Measurements from ENCODE around the gene FAM83F.

The FAM83F gene

GRCh38 chr22:39994041-39994565 is 651 bp upstream of the FAM83F start:
- TF ChIP-seq, protein P1, sequence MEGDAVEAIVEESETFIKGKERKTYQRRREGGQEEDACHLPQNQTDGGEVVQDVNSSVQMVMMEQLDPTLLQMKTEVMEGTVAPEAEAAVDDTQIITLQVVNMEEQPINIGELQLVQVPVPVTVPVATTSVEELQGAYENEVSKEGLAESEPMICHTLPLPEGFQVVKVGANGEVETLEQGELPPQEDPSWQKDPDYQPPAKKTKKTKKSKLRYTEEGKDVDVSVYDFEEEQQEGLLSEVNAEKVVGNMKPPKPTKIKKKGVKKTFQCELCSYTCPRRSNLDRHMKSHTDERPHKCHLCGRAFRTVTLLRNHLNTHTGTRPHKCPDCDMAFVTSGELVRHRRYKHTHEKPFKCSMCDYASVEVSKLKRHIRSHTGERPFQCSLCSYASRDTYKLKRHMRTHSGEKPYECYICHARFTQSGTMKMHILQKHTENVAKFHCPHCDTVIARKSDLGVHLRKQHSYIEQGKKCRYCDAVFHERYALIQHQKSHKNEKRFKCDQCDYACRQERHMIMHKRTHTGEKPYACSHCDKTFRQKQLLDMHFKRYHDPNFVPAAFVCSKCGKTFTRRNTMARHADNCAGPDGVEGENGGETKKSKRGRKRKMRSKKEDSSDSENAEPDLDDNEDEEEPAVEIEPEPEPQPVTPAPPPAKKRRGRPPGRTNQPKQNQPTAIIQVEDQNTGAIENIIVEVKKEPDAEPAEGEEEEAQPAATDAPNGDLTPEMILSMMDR (IDR thresholded peaks at IDR 0.05; ENCODE audit: extremely low read depth, insufficient read depth, missing control alignments): no peak
- in situ Hi-C loops (cut with MboI; ENCODE audit: low pct_unique_long_range_greater_than_20kb, low sequenced_read_pairs, unreplicated experiment): no loop called here
- DNase-seq (ENCODE audit: low spot score): no peak

DNA sequence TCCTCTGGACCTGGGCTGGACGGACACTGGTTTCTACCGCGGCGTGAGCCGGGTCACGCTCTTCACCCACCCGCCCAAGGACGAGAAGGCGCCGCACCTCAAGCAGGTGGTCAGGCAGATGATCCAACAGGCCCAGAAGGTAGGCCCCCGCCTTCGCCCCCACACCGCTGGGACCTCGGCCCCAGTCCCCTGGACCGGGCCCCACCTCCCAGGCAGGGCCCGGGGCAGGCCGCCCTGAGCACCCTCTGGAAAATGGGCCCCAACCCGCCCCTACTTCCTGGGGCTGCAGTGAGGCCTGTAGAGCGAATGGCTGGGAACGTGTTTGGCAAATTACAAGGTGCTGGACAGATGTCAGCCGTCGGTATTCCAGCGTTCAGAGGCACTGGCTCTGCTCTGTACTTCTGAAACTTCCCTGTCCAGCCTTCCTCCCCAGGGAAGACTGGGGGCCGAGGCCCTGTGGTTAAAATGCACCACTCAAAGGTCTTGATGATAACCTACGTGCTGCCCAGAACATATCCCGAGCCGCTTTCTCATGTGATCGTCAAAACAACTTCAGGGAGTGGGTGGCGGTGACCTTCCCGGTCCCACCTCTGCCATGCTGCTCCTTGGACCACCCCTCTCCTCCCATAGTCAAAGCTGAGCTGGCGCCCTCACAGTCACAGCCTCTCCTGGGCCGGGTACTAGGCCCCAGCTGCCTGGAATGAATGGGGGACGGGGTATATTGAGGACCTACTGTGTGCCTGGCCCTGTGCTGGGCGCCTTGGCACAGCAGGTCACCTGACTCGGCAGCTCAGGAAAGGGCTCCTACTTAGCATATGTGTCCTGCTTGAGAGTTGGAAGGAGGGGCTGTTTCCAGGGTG is 869 bp downstream of the FAM83F start:
- TF ChIP-seq, protein P1 (IDR thresholded peaks at IDR 0.05; ENCODE audit: extremely low read depth, insufficient read depth, missing control alignments): no peak
- DNase-seq (ENCODE audit: low spot score): no peak
- in situ Hi-C loops (cut with MboI; ENCODE audit: low pct_unique_long_range_greater_than_20kb, low sequenced_read_pairs, unreplicated experiment): no loop called here

DNA sequence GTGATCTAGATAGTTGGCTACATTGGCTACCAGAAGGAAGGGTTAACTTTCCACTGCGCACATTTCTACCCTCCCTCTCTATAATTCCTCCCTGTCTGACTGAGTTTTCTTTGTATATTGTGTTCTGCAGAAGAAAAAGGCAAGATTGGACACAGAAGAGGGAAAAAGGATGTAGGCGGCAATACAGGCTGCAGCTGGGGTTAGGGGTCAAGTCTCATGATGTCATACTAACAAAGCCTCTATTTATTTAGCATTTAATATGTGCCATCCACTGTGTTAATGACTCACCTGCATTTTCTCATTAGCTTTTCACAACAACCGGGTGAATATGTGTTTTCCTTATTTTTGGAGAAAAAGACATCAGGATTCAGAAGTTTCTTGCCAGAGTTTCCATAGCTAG is 2.0 kb downstream of the FAM83F start:
- in situ Hi-C loops (cut with MboI; ENCODE audit: low pct_unique_long_range_greater_than_20kb, low sequenced_read_pairs, unreplicated experiment): no loop called here
- no peak for DNase-seq (ENCODE audit: low spot score)
- TF ChIP-seq, protein P1 (IDR thresholded peaks at IDR 0.05; ENCODE audit: extremely low read depth, insufficient read depth, missing control alignments): no peak

DNA sequence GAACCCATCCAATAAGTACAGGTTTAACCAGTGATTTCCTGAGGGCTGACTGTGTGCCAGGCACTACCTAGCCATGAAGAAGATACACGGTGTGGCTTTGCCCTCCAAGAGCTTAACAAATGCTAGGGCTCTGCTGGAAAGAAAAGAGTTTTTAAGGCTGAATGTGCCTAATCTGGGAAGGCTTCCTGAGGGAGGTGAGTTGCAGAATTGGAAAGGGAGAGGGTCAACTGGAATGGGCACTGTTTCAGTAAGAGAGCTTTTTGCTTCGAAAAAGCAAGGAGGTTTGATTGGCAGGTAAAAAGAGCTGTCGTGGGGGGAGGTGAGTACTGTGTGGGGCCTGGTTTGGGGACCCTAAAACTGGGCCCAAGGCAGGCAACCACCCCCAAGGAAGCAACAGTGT is 2.7 kb downstream of the FAM83F start:
- in situ Hi-C loops (cut with MboI; ENCODE audit: low pct_unique_long_range_greater_than_20kb, low sequenced_read_pairs, unreplicated experiment): no loop called here
- DNase-seq (ENCODE audit: low spot score): no peak
- TF ChIP-seq, protein P1 (IDR thresholded peaks at IDR 0.05; ENCODE audit: extremely low read depth, insufficient read depth, missing control alignments): no peak

- DNase-seq (ENCODE audit: low spot score): no peak
Measured at GRCh38 chr22:39997939-39998726, 3.4 kb downstream of the FAM83F start.

DNA sequence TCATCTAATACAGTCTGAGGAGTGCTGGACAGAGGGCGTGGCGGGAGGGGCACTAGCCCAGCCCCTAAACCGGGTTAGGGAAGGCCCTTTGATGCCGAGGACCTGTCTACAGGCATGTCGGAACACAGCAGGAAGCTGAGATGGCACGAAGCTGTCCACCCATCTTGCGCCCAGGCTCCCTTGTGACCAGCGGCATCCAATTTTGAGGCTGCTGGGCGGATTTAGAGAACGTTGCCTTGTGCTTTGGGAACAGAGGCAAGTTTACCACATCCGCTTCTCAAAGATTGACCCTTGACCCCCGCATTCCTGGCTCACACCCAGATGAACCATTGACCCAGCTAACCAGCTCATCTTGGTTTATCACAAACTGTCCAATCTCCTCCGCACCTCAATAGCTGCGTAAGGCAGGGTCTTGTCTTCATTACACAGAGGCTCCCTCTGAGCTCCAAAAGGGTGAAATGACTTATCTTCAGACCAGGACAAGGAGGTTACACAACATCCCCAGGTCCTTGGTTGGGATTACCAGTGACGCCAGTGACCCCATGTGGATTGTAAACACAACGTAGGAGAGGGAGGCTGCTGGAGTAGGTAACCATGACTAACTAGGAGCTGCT is 4.5 kb downstream of the FAM83F start:
- DNase-seq (ENCODE audit: low spot score): no peak
- in situ Hi-C loops (cut with MboI; ENCODE audit: low pct_unique_long_range_greater_than_20kb, low sequenced_read_pairs, unreplicated experiment): no loop called here

More at GRCh38 chr22:39997939-39998726, 3.4 kb downstream of the FAM83F start:
- in situ Hi-C loops (cut with MboI; ENCODE audit: low pct_unique_long_range_greater_than_20kb, low sequenced_read_pairs, unreplicated experiment): no loop called here
- TF ChIP-seq, protein P1 (IDR thresholded peaks at IDR 0.05; ENCODE audit: extremely low read depth, insufficient read depth, missing control alignments): no peak

More for the DNA sequence above, 4.5 kb downstream of the FAM83F start:
- TF ChIP-seq, protein P1 (IDR thresholded peaks at IDR 0.05; ENCODE audit: extremely low read depth, insufficient read depth, missing control alignments): no peak

Measured in GM13977 (cell line).